ENCODE measurements around the gene RALGPS1. TPM values are rescaled to one million over a fixed set of nuclear protein-coding genes. Genes with fewer than 3 reads are reported as not detected.

Gene RALGPS1
- total RNA-seq, 1 donor from 2014 or later = 15.2 TPM

DNA sequence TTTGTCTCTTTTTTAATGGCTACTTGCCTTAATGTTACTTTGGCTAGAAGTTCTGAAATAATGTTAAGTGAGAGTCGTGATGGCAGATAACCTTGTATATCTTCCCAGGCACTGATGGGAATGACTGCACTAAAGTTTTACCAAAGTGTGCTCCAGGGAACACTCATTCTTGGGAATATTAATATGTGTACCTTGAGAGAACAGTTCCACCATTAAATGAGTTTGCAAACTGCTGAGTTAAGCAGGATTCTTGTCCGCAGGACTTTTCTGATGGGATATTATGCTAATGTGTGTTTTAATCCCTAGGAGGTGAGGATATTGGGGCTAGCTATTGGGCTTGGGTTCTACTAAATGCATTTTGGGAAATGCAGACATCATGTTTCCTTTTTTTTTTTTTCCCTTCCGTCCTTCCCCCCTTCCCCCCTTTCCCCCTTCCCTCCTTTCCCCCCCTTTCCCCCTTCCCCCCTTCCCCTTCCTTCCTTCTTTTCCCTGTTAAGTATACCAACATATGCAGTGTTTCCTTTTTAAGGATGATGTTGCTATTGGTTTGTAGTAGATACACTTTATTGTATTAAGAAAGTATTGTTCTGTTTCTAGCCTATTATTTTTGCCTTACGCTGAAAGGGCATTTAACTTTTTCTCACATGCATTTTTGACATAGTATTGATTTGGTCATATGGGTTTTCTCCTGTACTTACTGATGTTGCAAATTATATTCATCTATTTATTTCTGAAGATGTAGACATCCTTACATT is 38.6 kb upstream of the RALGPS1 start:
- Histone ChIP-seq H3K4me3 (no peak overlapping the region), H3K9me3 (no peaks in the 10 kb centered on the region), H3K36me3 (peaks cover 0 to 23% of the 10 kb centered on the region in 2 donors), H3K27ac (no peak overlapping the region), H3K27me3 (no peaks in the 10 kb centered on the region), H3K4me1 (no peaks in the 10 kb centered on the region)
- no peak for DNase-seq (ENCODE audit: extremely low spot score in 2 of 2)
- intact Hi-C loops (cut with DNase I) = loop anchor here (5.0 kb wide), 1 partner anchor 1441 kb away; no protein-coding TSS in a partner anchor
- TF ChIP-seq, protein P1, sequence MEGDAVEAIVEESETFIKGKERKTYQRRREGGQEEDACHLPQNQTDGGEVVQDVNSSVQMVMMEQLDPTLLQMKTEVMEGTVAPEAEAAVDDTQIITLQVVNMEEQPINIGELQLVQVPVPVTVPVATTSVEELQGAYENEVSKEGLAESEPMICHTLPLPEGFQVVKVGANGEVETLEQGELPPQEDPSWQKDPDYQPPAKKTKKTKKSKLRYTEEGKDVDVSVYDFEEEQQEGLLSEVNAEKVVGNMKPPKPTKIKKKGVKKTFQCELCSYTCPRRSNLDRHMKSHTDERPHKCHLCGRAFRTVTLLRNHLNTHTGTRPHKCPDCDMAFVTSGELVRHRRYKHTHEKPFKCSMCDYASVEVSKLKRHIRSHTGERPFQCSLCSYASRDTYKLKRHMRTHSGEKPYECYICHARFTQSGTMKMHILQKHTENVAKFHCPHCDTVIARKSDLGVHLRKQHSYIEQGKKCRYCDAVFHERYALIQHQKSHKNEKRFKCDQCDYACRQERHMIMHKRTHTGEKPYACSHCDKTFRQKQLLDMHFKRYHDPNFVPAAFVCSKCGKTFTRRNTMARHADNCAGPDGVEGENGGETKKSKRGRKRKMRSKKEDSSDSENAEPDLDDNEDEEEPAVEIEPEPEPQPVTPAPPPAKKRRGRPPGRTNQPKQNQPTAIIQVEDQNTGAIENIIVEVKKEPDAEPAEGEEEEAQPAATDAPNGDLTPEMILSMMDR (IDR thresholded peaks at IDR 0.05) = no peak
- TF ChIP-seq POLR2AphosphoS5 (IDR thresholded peaks at IDR 0.05; ENCODE audit: insufficient read depth in 1 of 2, low read depth in 1 of 2) (no peak), POLR2A (IDR thresholded peaks at IDR 0.05) (no peak)

DNA sequence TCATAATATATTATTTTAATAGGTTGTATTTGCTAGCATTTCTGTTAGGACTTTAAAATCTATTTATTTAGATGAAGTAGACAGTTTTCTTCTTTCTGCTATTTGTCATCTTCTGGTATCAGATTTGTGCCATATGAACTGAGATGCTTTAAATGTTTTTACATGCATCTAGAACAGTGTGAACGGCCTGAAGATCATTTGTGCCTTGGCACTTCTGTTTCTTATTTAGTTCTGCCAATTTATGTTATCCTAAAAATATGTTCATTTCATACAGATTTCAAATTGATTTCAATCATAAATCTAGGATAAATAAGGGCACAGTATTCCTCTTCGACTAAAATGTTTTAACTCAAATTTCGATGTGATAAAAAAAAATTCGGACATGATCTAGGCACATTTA is 38.1 kb upstream of the RALGPS1 start:
- intact Hi-C loops (cut with DNase I) = loop anchor here (5.0 kb wide), 1 partner anchor 1441 kb away; no protein-coding TSS in a partner anchor
- H3K36me3 ChIP-seq = peaks cover 0 to 24% of the 10 kb centered on the region in 2 donors
- H3K27me3 ChIP-seq = no peaks in the 10 kb centered on the region
- H3K27ac ChIP-seq = no peak overlapping the region
- no peak overlapping the region for H3K4me3 ChIP-seq
- DNase-seq (ENCODE audit: extremely low spot score in 2 of 2) = no peak
- H3K4me1 ChIP-seq = no peaks in the 10 kb centered on the region
- TF ChIP-seq POLR2A (IDR thresholded peaks at IDR 0.05) (no peak), POLR2AphosphoS5 (IDR thresholded peaks at IDR 0.05; ENCODE audit: insufficient read depth in 1 of 2, low read depth in 1 of 2) (no peak)
- TF ChIP-seq, protein P1 (IDR thresholded peaks at IDR 0.05) = no peak
- no peaks in the 10 kb centered on the region for H3K9me3 ChIP-seq

DNA sequence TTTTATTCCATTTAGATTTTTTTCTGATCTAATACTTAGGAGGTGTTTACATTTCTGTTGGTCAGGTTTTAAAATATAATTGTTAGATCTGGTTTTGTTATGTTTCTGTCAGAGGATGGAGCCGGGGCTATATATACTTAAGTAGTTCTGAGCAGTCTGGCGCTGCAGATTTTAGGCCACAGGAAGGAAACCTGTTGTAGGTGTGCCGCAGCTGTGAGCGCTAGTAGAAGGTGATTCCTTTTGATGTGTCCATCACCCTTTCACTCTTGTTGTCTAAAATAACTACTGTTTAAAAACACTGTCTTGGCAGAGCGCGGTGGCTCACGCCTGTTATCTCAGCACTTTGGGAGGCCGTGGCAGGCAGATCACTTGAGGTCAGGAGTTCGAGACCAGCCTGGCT is 37.2 kb upstream of the RALGPS1 start:
- Histone ChIP-seq H3K36me3 (peaks cover 0 to 24% of the 10 kb centered on the region in 2 donors), H3K27me3 (no peaks in the 10 kb centered on the region), H3K4me1 (no peaks in the 10 kb centered on the region), H3K4me3 (no peak overlapping the region), H3K27ac (no peak overlapping the region), H3K9me3 (no peaks in the 10 kb centered on the region)
- TF ChIP-seq, protein P1 (IDR thresholded peaks at IDR 0.05) = no peak
- TF ChIP-seq POLR2AphosphoS5 (IDR thresholded peaks at IDR 0.05; ENCODE audit: insufficient read depth in 1 of 2, low read depth in 1 of 2) (no peak), POLR2A (IDR thresholded peaks at IDR 0.05) (no peak)
- intact Hi-C loops (cut with DNase I) = loop anchor here (5.0 kb wide), 1 partner anchor 1440 kb away; no protein-coding TSS in a partner anchor
- no peak for DNase-seq (ENCODE audit: extremely low spot score in 2 of 2)

DNA sequence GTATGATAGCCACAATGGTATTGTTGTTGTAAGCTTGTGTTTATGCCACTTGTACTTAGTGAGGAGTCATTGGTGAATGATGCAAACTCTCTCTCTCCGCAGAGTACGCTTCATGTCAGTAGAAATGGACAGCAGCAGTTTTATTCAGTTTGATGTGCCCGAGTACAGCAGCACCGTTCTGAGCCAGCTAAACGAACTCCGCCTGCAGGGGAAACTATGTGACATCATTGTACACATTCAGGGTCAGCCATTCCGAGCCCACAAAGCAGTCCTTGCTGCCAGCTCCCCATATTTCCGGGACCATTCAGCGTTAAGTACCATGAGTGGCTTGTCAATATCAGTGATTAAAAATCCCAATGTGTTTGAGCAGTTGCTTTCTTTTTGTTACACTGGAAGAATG is 35.3 kb upstream of the RALGPS1 start:
- intact Hi-C loops (cut with DNase I) = loop anchor here (5.0 kb wide), 1 partner anchor 1438 kb away; no protein-coding TSS in a partner anchor
- Histone ChIP-seq H3K4me1 (no peaks in the 10 kb centered on the region), H3K36me3 (peaks cover 0 to 24% of the 10 kb centered on the region in 2 donors), H3K27ac (no peak overlapping the region), H3K27me3 (no peaks in the 10 kb centered on the region), H3K9me3 (no peaks in the 10 kb centered on the region), H3K4me3 (no peak overlapping the region)
- TF ChIP-seq POLR2A (IDR thresholded peaks at IDR 0.05) (no peak), POLR2AphosphoS5 (IDR thresholded peaks at IDR 0.05; ENCODE audit: insufficient read depth in 1 of 2, low read depth in 1 of 2) (no peak)
- TF ChIP-seq, protein P1 (IDR thresholded peaks at IDR 0.05) = no peak
- DNase-seq (ENCODE audit: extremely low spot score in 2 of 2) = no peak

All from vagina (tissue), 2 donors.